Measurements from ENCODE around the gene ASPSCR1. TPM values are rescaled to one million over a fixed set of nuclear protein-coding genes. Genes with fewer than 3 reads are reported as not detected.

ASPSCR1 gene
- total RNA-seq, 3 donors from 2014 or later: 15.4 to 31.8 (median 17.9) TPM

GRCh38 chr17:81944858-81945257, 32.6 kb upstream of the ASPSCR1 start:
- DNase-seq (ENCODE audit: low spot score in 2 of 2): no peak
- no peak overlapping the region for H3K4me3 ChIP-seq
- no peak overlapping the region for H3K27ac ChIP-seq
- peaks cover 0 to 2% of the 10 kb centered on the region in 2 donors for H3K4me1 ChIP-seq
- TF ChIP-seq POLR2AphosphoS5 (IDR thresholded peaks at IDR 0.05) (no peak), POLR2A (IDR thresholded peaks at IDR 0.05) (no peak)
- no peaks in the 10 kb centered on the region for H3K9me3 ChIP-seq
- no peaks in the 10 kb centered on the region for H3K27me3 ChIP-seq
- intact Hi-C loops (cut with DNase I; ENCODE audit: low total_unique reads): loop anchor here (5.0 kb wide), 1 partner anchor 873 kb away; no protein-coding TSS in a partner anchor
- H3K36me3 ChIP-seq: no peaks in the 10 kb centered on the region

- H3K4me3 ChIP-seq: no peak within 1 kb of the TSS
- TF ChIP-seq POLR2A (IDR thresholded peaks at IDR 0.05): no peak
- TF ChIP-seq CTCF (IDR thresholded peaks at IDR 0.05): no peak
- TF ChIP-seq POLR2AphosphoS5 (IDR thresholded peaks at IDR 0.05): no peak
- H3K4me1 ChIP-seq: no peaks in the 10 kb centered on the region
- no peaks in the 10 kb centered on the region for H3K9me3 ChIP-seq
- no peak within 1 kb of the TSS for H3K27ac ChIP-seq
- DNase-seq (ENCODE audit: low spot score in 2 of 2): no peak
- H3K36me3 ChIP-seq: no peaks in the 10 kb centered on the region
- H3K27me3 ChIP-seq: no peaks in the 10 kb centered on the region
- intact Hi-C loops (cut with DNase I; ENCODE audit: low total_unique reads): loop anchor here (5.0 kb wide), 1 partner anchor 875 kb away; no protein-coding TSS in a partner anchor
Observed at GRCh38 chr17:81947189-81947588, 30.2 kb upstream of the ASPSCR1 start, which contains the start of gene MYADML2. MYADML2 (minus strand) TSS chr17:81947233; CDS start chr17:81941741, 5,492 bp downstream.

- intact Hi-C loops (cut with DNase I; ENCODE audit: low total_unique reads): loop anchor here (5.0 kb wide), 1 partner anchor 877 kb away; no protein-coding TSS in a partner anchor
- TF ChIP-seq POLR2A (IDR thresholded peaks at IDR 0.05) (no peak), CTCF (IDR thresholded peaks at IDR 0.05) (no peak), POLR2AphosphoS5 (IDR thresholded peaks at IDR 0.05) (no peak)
- Histone ChIP-seq H3K4me1 (no peaks in the 10 kb centered on the region), H3K9me3 (no peaks in the 10 kb centered on the region), H3K27me3 (no peaks in the 10 kb centered on the region), H3K27ac (no peak overlapping the region), H3K4me3 (no peak overlapping the region), H3K36me3 (no peaks in the 10 kb centered on the region)
- no peak for DNase-seq (ENCODE audit: low spot score in 2 of 2)
Observed at GRCh38 chr17:81948635-81949378, 28.6 kb upstream of the ASPSCR1 start.

GRCh38 chr17:81950501-81950900, 26.9 kb upstream of the ASPSCR1 start:
- Histone ChIP-seq H3K27me3 (no peaks in the 10 kb centered on the region), H3K9me3 (no peaks in the 10 kb centered on the region), H3K4me1 (no peaks in the 10 kb centered on the region), H3K36me3 (no peaks in the 10 kb centered on the region), H3K27ac (no peak overlapping the region), H3K4me3 (no peak overlapping the region)
- DNase-seq (ENCODE audit: low spot score in 2 of 2): no peak
- TF ChIP-seq CTCF (IDR thresholded peaks at IDR 0.05): no peak
- no peak for TF ChIP-seq POLR2AphosphoS5 (IDR thresholded peaks at IDR 0.05)
- no peak for TF ChIP-seq POLR2A (IDR thresholded peaks at IDR 0.05)
- intact Hi-C loops (cut with DNase I; ENCODE audit: low total_unique reads): no loop called here

- no peak for DNase-seq (ENCODE audit: low spot score in 2 of 2)
- no peak overlapping the region for H3K4me3 ChIP-seq
- no peaks in the 10 kb centered on the region for H3K36me3 ChIP-seq
- H3K4me1 ChIP-seq: no peaks in the 10 kb centered on the region
- TF ChIP-seq POLR2AphosphoS5 (IDR thresholded peaks at IDR 0.05) (no peak), POLR2A (IDR thresholded peaks at IDR 0.05) (no peak), CTCF (IDR thresholded peaks at IDR 0.05) (no peak)
- no peaks in the 10 kb centered on the region for H3K9me3 ChIP-seq
- no peak overlapping the region for H3K27ac ChIP-seq
- peaks cover 0 to 6% of the 10 kb centered on the region in 2 donors for H3K27me3 ChIP-seq
- intact Hi-C loops (cut with DNase I; ENCODE audit: low total_unique reads): no loop called here
Observed at GRCh38 chr17:81951785-81952684, 25.4 kb upstream of the ASPSCR1 start.
